GM19328 (cell line): Measurements from ENCODE around the gene CDH23.

Experiments used
- ATAC-seq: cut with Tn5 transposase; IDR thresholded peaks from one replicate; pipeline ENCODE4 v1.9.1; 2021; ENCODE audit warnings: mild to moderate bottlenecking, moderate library complexity; ENCODE audit not compliant: unreplicated experiment

The CDH23 gene

GRCh38 chr10:71671994-71672946 lies 275.6 kb downstream of the CDH23 start:
- no peak for ATAC-seq

DNA sequence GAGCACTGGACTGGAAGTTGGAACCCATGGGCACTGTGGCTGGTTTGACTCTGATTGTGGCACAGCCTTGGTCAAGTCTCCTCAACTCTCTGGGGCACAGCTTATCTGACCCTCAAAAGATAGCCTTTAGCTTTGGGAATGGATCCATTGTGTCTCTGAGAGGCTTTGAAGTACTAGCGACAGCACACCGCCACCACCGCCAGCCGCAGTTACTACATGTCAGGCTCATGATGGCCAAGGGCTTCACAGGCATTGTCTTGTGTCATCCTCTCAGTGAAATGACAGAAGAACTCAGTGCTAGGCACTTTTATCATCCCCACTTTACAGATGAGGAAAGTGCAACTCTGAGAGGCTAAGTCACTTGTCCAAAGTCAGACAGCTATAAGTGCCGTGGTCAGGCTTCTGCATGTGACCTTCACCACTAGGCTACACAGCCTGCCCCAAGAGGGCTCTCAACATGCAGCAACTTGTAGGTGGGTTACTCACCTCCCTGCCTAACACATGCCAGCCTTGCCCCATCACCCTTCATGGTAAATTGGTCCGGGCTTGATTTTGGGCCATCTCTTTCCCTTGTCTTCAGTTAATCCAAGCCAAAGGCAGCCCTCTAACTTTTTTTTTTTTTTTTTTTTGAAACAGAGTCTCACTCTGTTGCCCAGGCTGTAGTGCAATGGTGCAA lies 278.7 kb downstream of the CDH23 start:
- no peak for ATAC-seq

DNA sequence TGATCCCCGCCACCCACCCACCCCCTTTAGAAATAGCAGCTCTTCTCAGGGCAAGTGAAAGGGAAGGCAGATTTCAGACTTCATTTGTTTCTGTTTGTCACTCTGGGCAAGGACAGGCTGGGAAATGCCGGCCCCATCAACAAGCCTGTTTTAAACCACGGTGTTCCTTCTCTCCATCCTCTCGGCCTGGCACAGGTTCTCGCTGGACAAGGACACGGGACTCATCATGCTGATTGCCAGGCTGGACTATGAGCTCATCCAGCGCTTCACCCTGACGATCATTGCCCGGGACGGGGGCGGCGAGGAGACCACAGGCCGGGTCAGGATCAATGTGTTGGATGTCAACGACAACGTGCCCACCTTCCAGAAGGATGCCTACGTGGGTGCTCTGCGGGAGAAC lies 280.5 kb downstream of the CDH23 start:
- ATAC-seq, result no peak

GRCh38 chr10:71678057-71678805 lies 281.5 kb downstream of the CDH23 start:
- ATAC-seq, result no peak

- no peak for ATAC-seq
Observed at GRCh38 chr10:71679425-71679824, 282.7 kb downstream of the CDH23 start.

GRCh38 chr10:71681977-71682376 lies 285.3 kb downstream of the CDH23 start:
- ATAC-seq, result no peak

DNA sequence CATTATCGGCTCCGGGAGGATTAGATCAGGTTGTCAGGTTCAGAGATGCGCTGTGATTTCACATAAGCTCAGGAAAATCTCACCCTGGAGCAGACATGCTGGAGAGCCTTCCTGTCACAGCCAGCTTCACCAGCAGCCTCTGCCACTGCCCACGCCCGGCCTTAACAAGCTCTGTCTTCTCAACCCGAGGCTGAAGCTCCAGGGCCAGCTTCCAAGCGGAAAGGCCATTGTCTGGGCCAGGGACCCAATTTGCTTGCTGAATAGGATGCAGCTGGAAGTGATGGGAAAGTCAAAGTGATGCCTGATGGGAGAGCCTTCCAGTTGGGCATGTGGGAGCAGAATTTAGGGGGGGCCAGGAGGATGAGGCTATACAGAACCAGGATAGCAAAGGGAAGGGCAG lies 286.6 kb downstream of the CDH23 start:
- ATAC-seq, result no peak

- no peak for ATAC-seq
Observed at GRCh38 chr10:71684356-71685173, 287.8 kb downstream of the CDH23 start.

GRCh38 chr10:71685554-71686232 lies 289.0 kb downstream of the CDH23 start:
- ATAC-seq, result no peak

GRCh38 chr10:71687077-71687476 lies 290.4 kb downstream of the CDH23 start:
- no peak for ATAC-seq

DNA sequence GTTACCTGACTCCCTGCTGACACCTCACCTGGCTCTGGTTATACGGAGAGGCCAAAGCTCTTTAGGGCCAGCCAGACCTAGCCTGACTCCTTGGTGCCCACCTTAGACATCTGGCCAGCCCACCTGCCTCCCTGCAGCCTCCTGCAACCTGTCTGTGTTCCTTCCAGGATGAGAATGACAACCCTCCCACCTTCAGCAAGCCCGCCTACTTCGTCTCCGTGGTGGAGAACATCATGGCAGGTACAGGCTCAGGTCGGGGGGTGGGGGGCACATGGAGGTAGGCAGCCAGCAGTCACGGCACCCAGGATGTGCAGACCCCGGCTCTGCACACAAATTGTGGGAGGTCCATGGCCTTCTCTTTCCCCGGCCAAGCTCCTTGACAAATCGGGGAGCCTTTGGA lies 290.8 kb downstream of the CDH23 start:
- no peak for ATAC-seq

DNA sequence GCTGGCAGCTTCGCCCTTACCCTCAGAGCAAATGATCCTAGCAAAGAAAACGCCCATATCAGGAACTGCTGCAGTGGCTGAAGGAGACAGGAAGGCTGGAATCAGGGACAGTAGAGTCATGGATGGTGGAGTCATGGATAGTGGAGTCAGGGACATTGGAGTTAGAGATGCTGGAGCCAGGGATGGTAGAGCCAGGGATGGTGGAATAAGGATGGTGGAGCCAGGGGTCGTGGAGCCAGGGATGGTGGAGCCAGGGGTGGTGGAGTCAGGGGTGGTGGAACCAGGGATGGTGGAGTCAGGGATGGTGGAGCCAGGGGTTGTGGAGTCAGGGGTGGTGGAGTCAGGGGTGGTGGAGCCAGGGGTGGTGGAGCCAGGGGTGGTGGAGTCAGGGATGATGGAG lies 291.5 kb downstream of the CDH23 start:
- no peak for ATAC-seq

DNA sequence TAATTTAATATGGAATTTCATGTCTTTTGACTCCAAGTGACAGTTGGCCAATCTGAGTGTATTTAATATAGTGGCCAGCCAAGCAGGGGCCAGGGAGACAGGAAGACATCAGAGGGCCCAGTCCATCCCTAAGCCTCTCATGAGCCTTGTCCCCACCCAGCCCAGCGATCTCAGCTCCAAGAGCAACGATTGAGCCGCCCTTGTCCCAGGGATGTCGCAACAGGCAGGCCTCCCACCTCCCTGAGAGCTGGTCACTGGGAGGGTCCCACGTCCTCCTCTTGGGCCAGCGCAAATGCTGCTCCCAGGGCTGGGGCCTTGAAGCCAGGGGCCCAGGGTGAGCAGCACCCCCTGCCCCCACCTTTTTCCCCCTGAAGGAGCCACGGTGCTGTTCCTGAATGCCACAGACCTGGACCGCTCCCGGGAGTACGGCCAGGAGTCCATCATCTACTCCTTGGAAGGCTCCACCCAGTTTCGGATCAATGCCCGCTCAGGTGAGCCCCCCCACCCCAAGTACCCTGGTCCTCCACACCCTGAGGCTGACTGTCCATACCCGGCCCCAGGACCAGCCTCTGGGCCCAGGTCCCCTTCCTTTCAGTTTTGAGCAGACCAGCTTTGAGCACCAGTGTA lies 293.5 kb downstream of the CDH23 start:
- no peak for ATAC-seq

DNA sequence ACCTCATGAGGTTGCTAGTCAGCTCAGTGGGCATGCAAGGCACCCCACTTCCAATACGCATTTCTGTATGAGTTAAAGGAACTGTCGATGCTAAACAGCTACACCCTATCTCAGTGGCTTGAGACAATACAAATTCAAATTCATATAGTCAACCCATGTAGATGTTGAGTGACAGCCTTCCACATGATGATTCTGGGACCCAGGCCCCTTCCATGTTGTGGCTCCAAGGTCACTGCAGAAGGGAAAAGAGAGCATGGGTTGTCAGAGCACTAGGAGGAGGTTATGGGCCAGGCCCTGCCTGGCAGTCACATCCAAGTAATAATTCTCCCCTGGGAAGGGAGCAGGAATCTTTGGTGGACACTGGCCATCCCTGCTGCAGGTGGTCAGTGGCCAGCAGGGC lies 294.7 kb downstream of the CDH23 start:
- ATAC-seq, result no peak

DNA sequence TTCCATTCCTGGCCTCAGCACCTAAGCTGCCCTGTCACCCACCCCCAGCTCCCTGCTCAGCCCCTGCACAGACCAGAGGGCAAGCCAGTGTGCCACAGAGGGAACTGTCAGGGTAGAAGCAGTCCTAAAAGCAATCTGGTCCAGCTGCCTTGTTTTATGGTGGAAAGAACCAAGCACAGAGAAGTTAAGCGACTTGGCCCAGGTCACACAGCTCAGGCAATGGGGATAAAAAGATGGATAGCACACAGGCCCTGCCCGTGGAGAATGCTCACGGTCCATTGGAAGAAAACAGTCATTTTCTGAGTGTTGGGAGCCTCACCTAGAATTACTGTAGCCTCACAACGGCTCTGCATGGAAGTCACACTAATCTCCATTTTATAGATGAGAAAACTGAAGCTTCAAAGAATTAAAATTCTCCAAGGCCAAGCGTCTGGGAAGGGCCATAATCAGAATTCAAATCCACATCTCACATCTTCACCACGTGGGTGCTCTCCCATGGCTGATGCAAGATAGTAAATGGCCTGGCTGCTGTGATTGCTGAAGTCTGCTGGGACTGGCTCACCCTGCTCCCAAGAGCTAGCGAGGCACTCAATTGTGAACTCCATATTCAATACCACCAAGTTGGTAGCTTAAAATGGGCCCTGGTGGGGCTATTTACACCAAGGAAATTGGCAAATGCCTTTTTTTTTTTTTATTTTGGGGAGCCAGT lies 296.0 kb downstream of the CDH23 start:
- ATAC-seq, result no peak

DNA sequence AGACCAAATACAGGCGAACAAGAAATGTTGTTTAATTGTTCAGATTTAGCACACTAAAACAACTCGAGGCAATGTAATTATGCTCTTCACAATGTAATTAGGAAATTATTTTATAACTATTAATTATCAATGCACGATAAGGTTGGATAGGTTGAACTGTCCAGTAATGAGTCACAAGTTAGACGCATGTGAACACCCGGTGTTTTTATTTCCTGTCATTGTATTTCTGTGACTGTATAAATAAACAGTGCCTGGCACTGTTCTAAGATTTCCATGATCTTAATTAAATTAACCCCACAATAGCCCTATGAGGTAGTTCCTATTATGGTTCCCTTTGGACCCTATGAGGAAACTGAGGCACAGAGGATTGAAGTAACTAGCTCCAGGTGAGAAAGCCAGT lies 296.7 kb downstream of the CDH23 start:
- no peak for ATAC-seq

DNA sequence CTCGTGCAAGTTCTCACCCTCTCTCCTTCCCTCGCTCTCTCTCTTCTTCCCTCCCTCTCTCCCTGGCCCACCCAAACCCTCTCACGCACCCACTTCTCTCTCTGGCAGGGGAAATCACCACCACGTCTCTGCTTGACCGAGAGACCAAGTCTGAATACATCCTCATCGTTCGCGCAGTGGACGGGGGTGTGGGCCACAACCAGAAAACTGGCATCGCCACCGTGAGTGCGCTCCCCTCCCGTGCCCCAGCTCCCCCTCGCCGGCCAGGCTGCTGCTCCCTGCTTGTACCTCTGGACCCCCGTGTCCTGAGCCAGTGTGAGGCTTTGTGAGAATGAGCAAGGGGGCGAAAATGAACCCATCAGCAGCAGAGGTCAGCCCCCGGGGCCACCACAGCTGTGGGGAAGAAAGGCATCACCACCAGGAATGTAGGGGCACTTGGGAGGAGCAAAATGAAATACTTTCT lies 297.4 kb downstream of the CDH23 start:
- ATAC-seq, result no peak

GRCh38 chr10:71694567-71694968 lies 297.8 kb downstream of the CDH23 start:
- peak; percentile 77 for ATAC-seq
